ENCODE results near the gene KCNK3. TPM values are rescaled to one million over a fixed set of nuclear protein-coding genes. Genes with fewer than 3 reads are reported as not detected.

KCNK3 gene
- total RNA-seq, 2 experiments from 2014 or later = not detected

DNA sequence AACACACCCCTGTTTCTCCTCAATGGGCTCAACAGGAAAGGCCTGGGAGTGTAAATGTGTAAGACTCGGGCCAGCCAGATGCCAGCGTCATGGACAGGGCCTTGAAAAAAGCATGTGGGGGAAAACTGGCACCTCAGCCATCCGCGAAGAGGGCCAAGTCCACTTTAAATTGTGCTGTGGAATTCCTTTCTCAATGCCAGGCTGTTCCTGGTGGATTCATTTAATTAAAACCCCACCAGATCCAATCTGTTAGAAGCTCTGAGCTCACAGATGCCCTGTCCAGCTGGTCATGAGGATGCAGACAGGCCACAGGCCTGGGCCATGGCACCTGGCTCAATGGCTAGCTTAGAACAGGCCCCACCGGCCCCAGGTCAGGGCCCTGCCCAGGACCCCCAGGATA is 24.8 kb downstream of the KCNK3 start:
- H3K36me3 Mint-ChIP-seq = no peaks in the 10 kb centered on the region
- no peaks in the 10 kb centered on the region for H3K9me3 Mint-ChIP-seq (ENCODE audit: low read depth)
- H3K27me3 Mint-ChIP-seq = peaks cover 6% of the 10 kb centered on the region
- DNase-seq (no peak), ATAC-seq (no peak)
- CTCF ChIA-PET = interaction anchor here (0.9 kb wide), 1 partner anchor 73 kb away, joined by 3 read pairs; no protein-coding TSS in a partner anchor
- no peaks in the 10 kb centered on the region for H3K4me1 Mint-ChIP-seq
- H3K4me3 Mint-ChIP-seq = no peak overlapping the region
- no peak overlapping the region for H3K27ac Mint-ChIP-seq

DNA sequence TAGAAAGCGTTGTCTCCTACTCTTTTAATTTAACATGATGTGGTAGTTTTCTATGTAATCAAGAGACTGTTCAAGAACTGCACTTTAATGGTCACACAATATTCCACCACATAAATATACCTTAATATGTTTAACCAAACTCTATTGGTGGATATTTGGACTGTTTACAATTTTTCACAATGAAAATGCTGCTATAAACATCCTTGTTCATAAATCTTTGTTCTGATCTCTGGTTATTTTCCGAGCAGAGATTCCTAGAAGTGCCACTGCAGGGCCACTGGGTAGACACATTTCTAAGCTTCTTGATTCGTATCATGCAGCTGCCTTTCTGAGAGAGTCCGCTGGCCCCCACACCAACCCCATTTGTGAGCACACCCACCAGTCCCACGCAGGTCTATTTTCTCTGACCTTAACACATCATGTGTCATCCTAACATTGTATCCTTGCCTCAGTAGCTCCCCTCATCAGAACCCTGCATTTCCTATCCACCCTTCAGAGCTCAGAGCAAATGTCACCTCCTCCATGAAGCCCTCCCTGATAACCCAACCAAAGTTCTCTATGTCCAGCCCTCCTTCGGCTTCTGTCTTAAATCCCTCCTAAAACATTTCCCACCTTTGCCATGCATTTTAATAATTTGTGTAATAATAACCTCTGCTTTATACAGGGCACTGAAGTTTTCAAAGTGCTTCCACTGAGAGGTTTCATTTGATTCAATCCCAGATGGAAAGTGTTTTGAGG is 26.6 kb downstream of the KCNK3 start:
- DNase-seq = no peak
- ATAC-seq = no peak
- peaks cover 3% of the 10 kb centered on the region for H3K27me3 Mint-ChIP-seq
- no peaks in the 10 kb centered on the region for H3K36me3 Mint-ChIP-seq
- no peaks in the 10 kb centered on the region for H3K9me3 Mint-ChIP-seq (ENCODE audit: low read depth)
- no peak overlapping the region for H3K4me3 Mint-ChIP-seq
- no peak overlapping the region for H3K27ac Mint-ChIP-seq
- H3K4me1 Mint-ChIP-seq = no peaks in the 10 kb centered on the region
- CTCF ChIA-PET = interaction anchor here (1.5 kb wide), 1 partner anchor 141 kb away, joined by 4 read pairs; no protein-coding TSS in a partner anchor

DNA sequence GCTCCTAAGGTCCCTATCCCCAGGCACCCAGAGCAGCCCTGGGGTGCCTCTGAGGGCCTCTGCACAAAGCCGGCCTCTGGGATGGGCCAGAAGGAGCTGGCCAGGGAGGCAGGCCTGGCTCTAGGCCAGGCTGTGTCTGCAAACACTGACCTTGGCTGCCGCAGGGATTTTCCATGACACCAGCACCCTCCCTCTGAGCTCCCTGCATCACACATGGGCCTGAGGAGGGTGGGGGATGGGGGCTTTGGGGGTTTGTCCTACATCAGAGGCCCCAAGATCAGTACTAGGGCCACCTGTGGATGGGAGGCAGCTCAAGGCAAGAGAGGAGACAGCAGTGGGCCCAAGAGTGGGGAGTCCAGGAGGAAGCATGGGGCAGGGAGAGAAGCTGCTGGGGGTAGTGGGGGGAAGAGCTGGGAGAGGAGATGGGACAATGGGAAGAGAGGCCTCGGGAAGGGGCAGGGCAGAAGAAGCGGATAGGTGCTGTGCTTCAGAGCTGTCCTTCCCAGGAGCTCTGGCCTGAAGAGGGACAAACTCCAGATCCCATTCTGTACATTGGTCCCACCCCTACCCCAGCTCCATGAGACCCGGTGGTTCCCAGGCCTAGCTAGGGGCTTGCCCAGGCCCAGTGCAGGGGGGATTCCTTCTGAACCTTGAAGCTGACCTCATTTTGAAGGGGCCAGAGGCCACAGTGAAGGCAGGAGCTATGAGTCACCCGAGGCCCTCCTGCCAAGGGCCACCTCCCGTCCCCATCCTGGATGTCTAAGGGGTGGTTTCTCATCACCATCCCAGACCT is 28.0 kb downstream of the KCNK3 start:
- peaks cover 3% of the 10 kb centered on the region for H3K27me3 Mint-ChIP-seq
- no peaks in the 10 kb centered on the region for H3K4me1 Mint-ChIP-seq
- no peak for DNase-seq
- H3K4me3 Mint-ChIP-seq = no peak overlapping the region
- no peak overlapping the region for H3K27ac Mint-ChIP-seq
- no peaks in the 10 kb centered on the region for H3K9me3 Mint-ChIP-seq (ENCODE audit: low read depth)
- ATAC-seq = no peak
- no peaks in the 10 kb centered on the region for H3K36me3 Mint-ChIP-seq
- CTCF ChIA-PET = interaction anchor here (0.9 to 1.7 kb wide), 2 partner anchors 8 to 24 kb away, joined by 3 to 4 read pairs; no protein-coding TSS in a partner anchor

DNA sequence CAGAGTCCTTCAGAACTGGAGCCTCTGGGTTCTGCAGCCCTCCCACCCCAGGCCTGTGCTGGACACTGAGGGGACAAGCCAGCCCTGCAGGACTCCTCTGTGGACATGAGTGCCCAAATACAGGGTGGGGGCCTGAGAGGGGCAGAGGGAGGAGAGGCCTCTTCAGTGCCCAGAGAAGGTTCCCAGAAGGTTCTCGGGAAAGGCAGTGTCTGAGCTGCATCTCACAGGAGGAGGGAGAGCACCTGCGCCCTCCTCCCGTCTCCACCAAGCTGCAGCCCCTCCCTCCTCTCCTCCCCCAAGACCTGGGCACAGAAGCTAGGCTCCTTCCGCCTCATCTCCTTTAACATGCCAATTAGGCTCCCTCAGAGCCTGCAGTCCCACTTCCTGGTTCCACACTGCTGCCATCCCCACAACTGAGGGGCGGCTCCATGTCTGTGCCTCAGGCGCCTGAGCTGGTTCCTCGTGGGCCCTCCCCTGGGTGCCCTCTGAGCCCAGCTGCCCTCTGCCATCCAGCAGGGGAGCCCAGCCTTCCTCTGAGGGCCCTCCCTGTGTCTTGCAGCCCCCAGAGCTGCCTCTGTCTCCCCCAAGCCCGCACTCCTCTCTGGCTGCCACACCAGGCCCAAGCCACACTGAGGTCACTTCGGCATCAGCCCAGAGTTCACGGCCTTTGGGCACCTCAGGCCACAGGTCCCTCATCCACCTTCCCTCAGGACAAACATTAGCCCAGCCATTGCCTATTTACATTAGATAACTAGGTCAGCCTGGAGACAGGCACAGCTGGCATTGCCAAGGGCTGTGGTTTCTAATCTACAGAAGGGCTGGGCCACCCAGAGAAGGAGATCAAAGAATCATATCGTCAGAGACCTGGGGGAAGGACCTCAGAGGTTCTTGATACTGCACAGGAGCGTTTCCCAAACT is 28.9 kb downstream of the KCNK3 start:
- no peak overlapping the region for H3K27ac Mint-ChIP-seq
- CTCF ChIA-PET = interaction anchor here (0.9 to 1.7 kb wide), 2 partner anchors 7 to 23 kb away, joined by 3 to 4 read pairs; no protein-coding TSS in a partner anchor
- no peak overlapping the region for H3K4me3 Mint-ChIP-seq
- no peaks in the 10 kb centered on the region for H3K4me1 Mint-ChIP-seq
- no peak for ATAC-seq
- no peaks in the 10 kb centered on the region for H3K36me3 Mint-ChIP-seq
- peaks cover 3% of the 10 kb centered on the region for H3K27me3 Mint-ChIP-seq
- DNase-seq = no peak
- no peaks in the 10 kb centered on the region for H3K9me3 Mint-ChIP-seq (ENCODE audit: low read depth)

DNA sequence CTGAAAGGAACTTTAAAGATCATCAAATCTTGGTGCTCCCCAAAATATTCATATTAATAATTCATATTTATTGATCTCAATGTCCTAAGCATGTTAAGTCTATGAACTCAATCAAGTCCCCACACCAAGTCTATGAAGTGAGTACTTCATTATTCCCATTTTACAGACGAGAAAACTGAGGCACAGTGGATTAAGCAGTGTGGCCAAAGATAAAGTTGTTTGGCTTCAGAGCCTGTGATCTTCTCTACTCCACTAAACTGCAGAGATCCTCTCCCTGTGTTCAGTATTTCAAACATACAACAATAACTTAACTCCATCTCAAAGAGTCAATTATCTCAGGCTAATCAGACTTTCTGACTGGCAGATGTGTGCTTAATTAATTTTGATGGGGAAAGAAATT is 29.8 kb downstream of the KCNK3 start:
- H3K4me1 Mint-ChIP-seq = no peaks in the 10 kb centered on the region
- no peaks in the 10 kb centered on the region for H3K9me3 Mint-ChIP-seq (ENCODE audit: low read depth)
- H3K4me3 Mint-ChIP-seq = no peak overlapping the region
- no peak overlapping the region for H3K27ac Mint-ChIP-seq
- no peak for DNase-seq
- peaks cover 3% of the 10 kb centered on the region for H3K27me3 Mint-ChIP-seq
- H3K36me3 Mint-ChIP-seq = no peaks in the 10 kb centered on the region
- no peak for ATAC-seq
- CTCF ChIA-PET = no interaction called here

DNA sequence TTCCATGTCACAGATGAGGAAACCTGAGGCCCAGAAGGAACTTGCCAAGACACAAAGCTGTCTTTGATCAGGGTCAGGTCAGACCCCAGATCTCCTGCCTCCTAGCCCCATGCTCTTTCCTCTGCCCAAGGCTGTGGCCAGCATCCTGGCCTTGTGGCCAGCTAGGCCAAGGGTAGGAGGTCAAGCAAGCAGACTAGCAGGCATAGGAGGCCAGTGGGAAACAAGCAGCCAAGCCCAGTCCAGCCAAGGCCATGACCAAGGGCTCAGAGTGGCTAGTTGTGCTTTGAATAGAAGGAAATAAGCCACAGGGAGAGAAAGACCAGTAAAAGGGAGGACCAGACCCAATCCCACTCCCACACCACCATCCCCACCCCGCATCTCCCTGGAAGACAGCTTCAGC is 30.4 kb downstream of the KCNK3 start:
- no peaks in the 10 kb centered on the region for H3K9me3 Mint-ChIP-seq (ENCODE audit: low read depth)
- H3K27ac Mint-ChIP-seq = no peak overlapping the region
- H3K4me3 Mint-ChIP-seq = no peak overlapping the region
- H3K36me3 Mint-ChIP-seq = no peaks in the 10 kb centered on the region
- H3K4me1 Mint-ChIP-seq = no peaks in the 10 kb centered on the region
- ATAC-seq (no peak), DNase-seq (no peak)
- H3K27me3 Mint-ChIP-seq = peaks cover 6% of the 10 kb centered on the region
- CTCF ChIA-PET = no interaction called here

DNA sequence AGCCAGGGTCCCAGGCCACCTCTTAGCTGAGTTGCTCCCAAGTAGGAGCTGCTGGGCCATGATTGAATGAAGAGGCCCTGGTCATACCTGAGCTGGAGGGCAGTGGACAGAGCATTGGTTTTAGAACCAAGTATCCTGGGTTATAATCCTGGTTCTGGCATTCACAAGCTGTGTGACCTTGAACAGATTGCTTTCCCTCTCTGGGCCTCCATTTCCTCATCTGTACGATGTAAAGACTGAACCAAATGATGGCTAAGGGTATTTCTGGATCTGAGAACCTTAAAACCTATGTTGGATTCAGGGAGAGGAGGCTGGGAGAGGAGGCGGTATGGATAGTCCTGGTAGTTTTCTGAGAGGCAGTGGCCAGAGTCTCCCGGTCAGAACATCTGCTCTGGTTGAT is 31.0 kb downstream of the KCNK3 start:
- no peaks in the 10 kb centered on the region for H3K9me3 Mint-ChIP-seq (ENCODE audit: low read depth)
- DNase-seq (no peak), ATAC-seq (no peak)
- H3K27me3 Mint-ChIP-seq = peaks cover 7% of the 10 kb centered on the region
- H3K4me3 Mint-ChIP-seq = no peak overlapping the region
- CTCF ChIA-PET = interaction anchor here (1.2 kb wide), 1 partner anchor 145 kb away, joined by 4 read pairs; no protein-coding TSS in a partner anchor
- no peak overlapping the region for H3K27ac Mint-ChIP-seq
- H3K36me3 Mint-ChIP-seq = no peaks in the 10 kb centered on the region
- H3K4me1 Mint-ChIP-seq = no peaks in the 10 kb centered on the region

DNA sequence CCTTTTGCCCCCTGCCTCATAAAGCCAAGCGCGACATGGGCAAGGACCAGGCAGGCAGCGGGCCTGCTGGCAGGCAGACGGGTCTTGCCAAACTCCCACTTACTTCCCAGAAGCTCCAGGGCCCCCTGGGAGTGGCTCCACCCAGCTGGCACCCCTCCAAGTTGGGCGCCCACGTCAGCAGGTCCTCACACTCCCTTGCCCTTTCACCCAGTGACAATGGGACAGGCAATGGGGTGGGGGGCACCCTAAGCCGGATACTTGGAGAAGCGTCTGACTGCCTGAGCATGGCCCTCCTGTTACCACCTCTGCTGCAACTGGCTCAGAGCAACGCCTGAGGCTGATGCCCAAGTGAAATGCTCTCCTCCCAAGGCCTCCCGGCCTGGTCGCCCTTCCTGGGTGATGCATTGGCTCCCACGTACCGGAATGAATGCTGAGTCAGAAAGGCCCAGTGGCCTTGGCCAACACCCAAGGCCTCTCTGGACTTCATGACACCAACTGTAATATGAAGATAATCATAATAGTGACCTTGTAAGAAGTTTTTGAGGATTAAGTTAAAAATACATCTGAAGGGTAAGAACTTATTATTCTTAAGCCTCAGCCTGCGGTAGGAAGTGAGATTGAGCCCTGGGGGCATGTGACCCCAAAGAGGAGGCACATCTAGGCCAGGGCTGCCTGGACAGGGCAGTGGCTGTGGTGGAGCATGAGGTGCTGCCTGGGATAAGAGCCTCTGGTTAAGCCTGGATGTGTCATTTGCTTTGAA is 31.6 kb downstream of the KCNK3 start:
- no peaks in the 10 kb centered on the region for H3K36me3 Mint-ChIP-seq
- no peak for ATAC-seq
- H3K4me3 Mint-ChIP-seq = no peak overlapping the region
- H3K4me1 Mint-ChIP-seq = no peaks in the 10 kb centered on the region
- peaks cover 10% of the 10 kb centered on the region for H3K27me3 Mint-ChIP-seq
- H3K27ac Mint-ChIP-seq = no peak overlapping the region
- no peaks in the 10 kb centered on the region for H3K9me3 Mint-ChIP-seq (ENCODE audit: low read depth)
- no peak for DNase-seq
- CTCF ChIA-PET = interaction anchor here (1.0 to 1.2 kb wide), 2 partner anchors 9 to 146 kb away, joined by 3 to 4 read pairs; no protein-coding TSS in a partner anchor

DNA sequence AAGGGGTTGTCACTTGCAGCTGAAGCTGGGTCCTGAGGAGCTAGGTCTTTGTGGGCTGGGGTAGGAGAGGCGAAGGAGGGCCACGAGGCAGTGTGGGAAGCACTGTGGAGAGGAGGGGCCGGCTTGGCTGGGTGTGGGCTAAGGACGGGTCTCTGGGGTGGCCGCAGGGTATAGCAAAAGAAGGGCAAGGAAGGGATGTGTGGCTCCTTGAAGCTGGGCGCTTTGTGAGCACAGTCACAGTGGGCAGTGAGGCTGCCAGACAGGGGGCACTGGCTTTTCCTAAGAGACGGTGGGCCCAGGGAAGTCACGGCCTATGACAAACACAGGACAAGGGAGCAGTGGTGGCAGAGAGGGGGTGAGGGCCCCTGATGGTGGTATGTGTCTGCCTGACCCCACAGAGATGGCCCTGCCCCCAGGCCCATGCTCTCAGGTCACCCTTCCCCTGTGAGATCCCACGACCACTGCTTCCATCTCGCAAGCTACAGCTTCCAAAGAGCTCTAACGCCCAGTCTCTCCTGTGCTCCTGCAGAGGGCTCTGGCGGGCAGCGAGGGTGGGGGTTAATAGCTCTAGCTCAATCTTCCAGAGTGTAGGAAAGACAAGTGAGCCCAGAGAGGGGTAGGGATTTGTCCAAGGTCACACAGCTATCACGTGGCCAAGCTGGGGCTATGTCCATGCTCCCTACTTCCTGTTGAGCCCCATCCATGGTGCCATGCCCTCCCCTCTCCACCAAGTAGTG is 32.4 kb downstream of the KCNK3 start:
- DNase-seq = no peak
- H3K4me3 Mint-ChIP-seq = no peak overlapping the region
- H3K4me1 Mint-ChIP-seq = no peaks in the 10 kb centered on the region
- peaks cover 7% of the 10 kb centered on the region for H3K27me3 Mint-ChIP-seq
- no peaks in the 10 kb centered on the region for H3K36me3 Mint-ChIP-seq
- no peaks in the 10 kb centered on the region for H3K9me3 Mint-ChIP-seq (ENCODE audit: low read depth)
- ATAC-seq = no peak
- H3K27ac Mint-ChIP-seq = no peak overlapping the region
- CTCF ChIA-PET = interaction anchor here (1.0 kb wide), 1 partner anchor 9 kb away, joined by 3 read pairs; no protein-coding TSS in a partner anchor

DNA sequence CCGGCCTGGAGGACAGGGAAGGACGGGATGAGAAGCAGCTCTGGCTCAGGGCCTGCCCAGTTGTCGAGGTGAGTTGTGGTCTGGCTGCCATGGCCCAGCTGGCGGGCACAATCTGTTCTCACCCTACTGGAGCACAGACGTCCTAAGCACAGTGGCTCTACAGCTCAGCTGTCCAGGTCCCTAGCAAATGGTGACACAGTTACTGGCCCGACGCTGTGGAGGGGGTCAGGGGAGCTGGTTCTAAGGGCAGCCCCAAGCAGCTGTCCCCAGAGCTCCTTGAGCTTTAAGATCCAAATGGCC is 32.9 kb downstream of the KCNK3 start:
- Mint-ChIP-seq H3K36me3 (no peaks in the 10 kb centered on the region), H3K27me3 (peaks cover 7% of the 10 kb centered on the region), H3K9me3 (ENCODE audit: low read depth) (no peaks in the 10 kb centered on the region), H3K4me1 (no peaks in the 10 kb centered on the region), H3K4me3 (no peak overlapping the region), H3K27ac (no peak overlapping the region)
- ATAC-seq = no peak
- DNase-seq = no peak
- CTCF ChIA-PET = no interaction called here

DNA sequence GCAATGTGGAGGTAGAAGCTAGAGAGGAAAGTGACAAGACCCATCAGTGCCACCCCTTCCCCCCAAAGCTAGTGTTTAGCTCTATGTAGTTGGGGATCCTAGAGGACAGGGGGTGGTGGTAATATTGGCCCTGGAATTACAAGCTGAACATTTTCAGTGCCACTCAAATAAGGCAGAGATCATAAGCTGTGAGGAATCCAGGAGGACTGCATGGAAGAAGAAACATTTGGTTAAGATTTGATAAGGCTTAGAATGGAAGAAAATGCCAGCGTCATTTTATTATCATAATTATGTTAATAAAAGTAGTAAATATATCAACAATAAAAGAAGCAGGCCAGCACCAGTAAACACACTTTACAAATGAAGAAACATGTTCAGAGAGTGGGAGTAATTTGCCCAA is 33.7 kb downstream of the KCNK3 start:
- CTCF ChIA-PET = interaction anchor here (0.7 kb wide), 1 partner anchor 216 kb away, joined by 3 read pairs; no protein-coding TSS in a partner anchor

More for the DNA sequence above, 33.7 kb downstream of the KCNK3 start:
- H3K27ac Mint-ChIP-seq = no peak overlapping the region
- no peak overlapping the region for H3K4me3 Mint-ChIP-seq
- no peaks in the 10 kb centered on the region for H3K9me3 Mint-ChIP-seq (ENCODE audit: low read depth)
- no peaks in the 10 kb centered on the region for H3K4me1 Mint-ChIP-seq
- no peak for DNase-seq
- H3K27me3 Mint-ChIP-seq = peaks cover 7% of the 10 kb centered on the region
- no peaks in the 10 kb centered on the region for H3K36me3 Mint-ChIP-seq
- no peak for ATAC-seq

All from activated CD8-positive, alpha-beta memory T cell treated with anti-CD3 and anti-CD28 coated beads, Interleukin-2, amount 10 ng/mL, durations not matched to agents 7 days and 5 days (primary cell).